Activated CD4-positive, alpha-beta T cell treated with anti-CD3 and anti-CD28 coated beads, Interleukin-2, amount 50 U/mL, for 16 hours (primary cell): ENCODE measurements around the gene GALM.
A peak's percentile ranks its signal among the peaks of the same experiment; 100 is the strongest.
"Not testable (repeated sequence)": the region's sequence is repeated elsewhere in the genome, so short reads cannot be mapped to it uniquely, and the experiment has no call there.

ENCODE experiments used
- DNase-seq: peaks from one replicate; pipeline ENCODE4 v3.0.0-alpha.2; 2020

The GALM gene

DNA sequence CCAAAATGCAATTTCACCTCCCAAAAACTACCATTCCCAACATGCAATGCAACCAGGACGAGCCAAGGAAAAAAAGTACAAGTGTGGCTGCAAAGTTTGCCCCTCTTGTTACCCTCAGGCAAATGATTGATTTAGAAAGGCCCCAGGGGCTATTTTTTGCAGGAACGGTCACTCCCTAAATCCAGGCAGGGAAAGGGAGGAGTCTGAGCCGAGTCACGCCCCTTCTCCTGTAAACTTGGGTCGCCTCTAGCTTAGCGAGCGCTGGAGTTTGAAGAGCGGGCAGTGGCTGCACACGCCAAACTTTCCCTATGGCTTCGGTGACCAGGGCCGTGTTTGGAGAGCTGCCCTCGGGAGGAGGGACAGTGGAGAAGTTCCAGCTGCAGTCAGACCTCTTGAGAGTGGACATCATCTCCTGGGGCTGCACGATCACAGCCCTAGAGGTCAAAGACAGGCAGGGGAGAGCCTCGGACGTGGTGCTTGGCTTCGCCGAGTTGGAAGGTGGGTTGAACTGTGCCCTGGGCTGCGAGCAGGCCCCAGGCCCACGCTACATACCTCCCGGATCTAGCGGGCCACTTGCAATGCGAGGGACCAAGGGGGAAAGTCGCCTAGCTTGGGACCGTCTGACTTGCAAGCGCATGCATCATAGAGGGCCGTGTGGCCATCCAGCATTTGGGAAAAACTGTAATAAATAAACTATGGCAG is at the start of gene GALM:
Gene GALM (plus strand): TSS at position 261 of the 702 bp plus-strand sequence. CDS start 48 bp downstream, at position 309.
- DNase-seq: peak; percentile 89

DNA sequence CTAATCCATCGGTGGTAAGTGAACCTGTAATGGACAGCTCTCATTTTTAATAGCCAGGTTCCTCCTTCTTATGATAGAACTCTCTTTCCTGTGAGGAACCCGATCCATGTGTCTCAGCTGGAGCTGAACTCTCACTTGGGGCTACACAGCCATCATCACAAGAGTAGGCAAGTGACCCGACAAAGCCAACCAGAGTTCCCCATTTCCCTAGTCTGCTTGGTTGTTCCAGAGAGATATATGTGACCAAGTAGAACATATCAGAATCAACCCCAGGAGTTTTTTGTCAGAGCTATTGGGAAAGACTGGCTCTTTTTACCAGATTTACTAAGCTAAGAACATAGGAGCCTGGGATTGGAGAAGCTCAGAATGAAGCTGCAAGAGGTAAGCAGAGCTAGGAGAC is 48.6 kb upstream of the GALM start:
- no peak for DNase-seq

DNA sequence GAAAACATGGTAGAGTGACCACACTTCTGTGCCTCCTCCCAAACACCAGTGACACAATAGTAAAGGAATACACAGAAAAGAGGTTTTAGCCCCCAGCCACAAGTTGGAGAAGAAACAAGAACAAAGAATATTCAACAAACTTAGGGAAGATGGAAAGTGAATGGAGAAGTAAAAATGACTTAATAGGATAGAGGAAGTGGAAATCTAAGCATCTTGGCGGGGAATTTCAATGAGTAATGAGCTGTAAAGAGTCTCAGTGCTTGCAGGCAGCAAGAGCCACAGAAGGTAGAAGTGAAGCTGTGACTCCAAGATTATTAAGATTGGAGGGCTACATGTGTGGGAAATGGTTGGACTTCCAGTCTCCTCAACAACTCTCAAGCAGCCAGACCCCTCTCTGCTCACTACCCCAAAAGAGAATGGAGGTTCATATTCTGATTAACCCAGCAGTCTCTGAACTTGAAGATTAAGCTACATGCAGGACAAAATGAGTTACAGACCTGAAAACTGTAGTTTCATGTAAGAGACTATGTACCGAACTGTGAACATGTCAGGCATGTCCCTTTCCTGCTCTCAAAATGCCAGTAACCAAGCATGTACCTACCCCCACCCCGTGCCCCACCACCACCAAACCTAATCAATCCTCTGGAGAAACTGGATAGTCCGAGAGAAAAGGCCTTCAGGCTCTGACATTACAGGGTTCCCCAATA is 46.3 kb upstream of the GALM start:
- no peak for DNase-seq

DNA sequence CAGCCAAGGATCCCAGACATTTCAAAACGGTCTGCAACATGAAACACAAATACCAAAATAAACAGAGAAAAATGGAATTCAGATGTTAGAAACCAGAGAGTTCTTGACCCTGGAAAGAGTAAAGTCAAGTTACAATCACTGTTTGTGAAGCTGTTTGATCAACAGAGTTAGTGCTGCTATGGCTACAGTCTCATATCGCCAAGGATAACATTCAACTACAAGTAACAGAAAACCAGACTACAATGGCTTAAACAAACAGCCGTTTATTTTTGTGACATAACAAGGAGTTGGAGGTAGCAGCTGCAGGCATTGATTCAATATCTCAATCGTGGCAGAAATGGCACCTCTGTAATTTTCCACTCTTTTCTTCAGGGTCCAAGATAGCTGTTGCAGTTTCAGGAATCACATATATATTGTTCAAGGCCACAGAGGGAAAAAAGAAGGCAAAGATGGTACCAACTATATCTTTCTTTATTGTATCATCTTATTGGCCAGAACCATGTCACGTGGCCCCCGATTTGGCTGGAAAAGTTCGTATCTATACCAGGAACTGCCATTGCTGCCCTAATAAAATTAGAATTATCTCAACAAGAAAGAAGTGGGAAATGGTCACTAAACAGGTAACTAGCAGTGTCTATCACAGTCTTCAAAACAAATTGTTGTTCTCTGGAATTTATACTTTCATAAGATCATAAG is 45.5 kb upstream of the GALM start:
- DNase-seq: no peak

DNA sequence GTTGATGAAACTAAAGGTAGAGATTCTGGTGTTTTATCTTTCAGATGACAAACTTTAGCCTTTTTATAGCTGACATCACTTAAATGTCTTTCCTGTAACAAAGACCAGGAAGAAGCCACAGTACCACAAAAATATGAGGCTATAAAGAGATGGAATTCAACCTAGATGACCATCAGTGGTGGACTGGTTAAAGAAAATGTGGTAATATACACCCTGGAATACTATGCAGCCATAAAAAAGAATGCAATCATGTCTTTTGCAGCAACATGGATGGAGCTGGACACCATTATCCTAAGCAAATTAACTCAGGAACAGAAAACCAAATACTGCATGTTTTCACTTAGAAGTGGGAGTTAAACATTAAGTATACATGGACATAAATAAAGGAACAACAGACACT is 44.9 kb upstream of the GALM start:
- no peak for DNase-seq

DNA sequence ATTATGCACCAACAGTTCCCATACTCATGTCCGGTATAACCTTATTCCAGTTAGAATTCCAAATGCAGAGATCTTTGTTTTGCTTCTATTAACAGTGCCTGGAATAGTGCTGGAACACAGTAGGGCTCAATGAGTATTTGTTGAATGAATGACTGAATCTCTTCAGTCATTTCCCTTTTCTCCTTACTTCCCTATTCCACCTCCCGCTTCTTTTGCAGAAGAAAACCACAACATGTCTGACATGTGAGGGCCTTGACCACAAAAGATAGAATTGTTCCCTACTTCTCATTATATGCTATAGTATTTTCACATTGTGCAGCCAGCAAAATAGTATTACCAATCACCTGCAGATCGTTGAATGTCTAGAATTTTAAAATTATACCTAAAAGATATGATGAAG is 43.7 kb upstream of the GALM start:
- no peak for DNase-seq

DNA sequence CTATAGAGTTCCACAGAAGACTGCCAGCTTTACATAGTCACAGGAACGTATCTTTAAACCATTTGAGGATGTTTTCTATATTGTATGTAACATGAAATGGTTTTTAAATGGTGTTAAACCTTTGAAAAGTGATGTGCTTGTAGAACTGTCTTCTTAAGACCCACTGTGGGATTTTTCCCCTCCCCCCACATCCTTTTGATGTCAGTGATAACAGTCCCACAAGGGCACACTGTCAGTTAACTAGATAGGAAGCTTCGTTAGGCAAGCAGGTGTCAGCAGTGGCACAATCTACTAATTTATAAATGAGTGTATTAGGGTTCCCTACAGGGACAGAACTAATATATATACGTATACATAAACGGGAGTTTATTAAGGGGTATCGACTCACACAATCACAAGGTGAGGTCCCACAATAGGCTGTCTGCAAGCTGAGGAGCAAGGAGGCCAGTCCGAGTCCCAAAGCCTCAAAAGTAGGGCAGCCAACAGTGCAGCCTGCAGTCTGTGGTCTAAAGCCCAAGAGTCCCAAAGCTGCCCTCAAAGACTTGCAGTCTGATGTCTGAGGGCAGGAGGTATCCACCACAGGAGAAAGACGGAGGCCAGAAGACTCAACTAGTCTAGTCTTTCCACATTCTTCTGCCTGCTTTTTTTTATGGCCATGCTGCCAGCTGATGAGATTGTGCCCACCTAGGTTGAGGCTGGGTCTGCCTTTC is 39.4 kb upstream of the GALM start:
- peak; percentile 69 for DNase-seq

DNA sequence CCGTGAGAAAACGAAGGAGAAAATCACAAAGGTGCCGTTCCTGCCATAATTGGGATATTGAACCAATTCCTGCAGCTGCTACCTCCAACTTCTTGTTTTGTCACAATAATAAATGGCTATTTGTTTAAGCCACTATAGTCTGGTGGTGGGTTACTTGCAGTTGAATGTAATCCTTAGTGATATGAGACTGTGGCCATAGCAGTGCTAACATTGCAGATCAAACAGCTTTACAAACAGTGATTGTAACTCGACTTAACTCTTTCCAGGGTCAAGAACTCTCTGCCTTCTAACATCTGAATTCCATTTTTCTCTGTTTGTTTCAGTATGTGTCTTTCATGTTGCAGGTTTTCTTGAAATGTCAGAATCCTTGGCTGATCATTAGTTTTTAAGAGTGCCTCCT is 38.5 kb upstream of the GALM start:
- no peak for DNase-seq

DNA sequence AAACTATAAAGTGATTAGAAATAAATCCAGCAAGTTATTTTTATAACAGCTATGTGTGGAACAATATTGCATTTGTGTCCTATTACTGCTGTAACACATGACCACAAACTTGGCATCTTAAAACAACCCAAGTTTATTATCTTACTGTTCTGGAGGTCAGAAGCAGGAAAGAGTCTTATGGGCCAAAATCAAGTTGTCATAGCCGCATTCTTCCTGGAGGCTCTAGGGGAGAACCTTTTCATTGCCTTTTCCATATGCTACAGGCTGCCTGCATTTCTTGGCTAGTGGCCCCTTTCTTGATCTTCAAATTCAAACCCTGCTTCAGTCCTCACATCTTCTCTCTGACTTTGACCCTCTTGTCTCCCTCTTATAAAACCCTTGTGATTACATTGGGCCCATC is 36.2 kb upstream of the GALM start:
- DNase-seq: no peak

DNA sequence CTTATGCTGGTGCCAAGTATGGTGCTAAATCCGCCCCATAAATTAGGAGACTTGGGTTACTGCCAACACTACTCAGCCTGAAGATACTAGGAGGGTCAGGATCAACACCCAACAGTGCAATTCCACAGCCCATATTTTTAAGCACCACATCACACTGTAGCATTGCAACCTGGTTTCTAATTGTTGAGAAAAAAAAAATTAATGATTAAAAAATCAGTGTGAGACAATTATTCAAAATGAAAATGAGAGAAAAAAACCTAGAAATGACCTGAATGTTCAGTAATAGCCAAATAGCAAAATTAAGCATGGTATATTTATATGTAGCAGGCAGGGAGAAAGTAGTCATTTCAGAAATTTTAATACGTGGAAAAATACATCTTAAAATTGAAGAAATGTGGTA is 33.9 kb upstream of the GALM start:
- no peak for DNase-seq

DNA sequence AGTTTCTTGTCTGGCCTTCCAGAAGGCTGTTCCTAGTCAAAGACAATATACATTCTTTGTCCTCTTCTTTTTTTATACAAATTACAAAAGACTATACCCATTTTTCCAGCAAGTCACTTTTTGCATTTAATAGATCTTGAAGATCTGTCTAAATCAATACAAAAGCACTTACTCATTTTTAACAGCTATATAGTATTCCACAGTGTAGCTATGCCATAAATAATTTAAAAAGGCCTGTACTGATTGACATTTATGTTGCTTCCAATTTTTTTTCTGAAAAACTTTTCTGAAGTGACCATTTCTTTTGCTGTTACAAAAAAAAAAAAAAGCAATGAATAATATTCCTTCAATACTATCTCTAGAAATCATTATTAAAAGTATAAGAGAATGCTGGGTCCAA is 32.9 kb upstream of the GALM start:
- DNase-seq: no peak

DNA sequence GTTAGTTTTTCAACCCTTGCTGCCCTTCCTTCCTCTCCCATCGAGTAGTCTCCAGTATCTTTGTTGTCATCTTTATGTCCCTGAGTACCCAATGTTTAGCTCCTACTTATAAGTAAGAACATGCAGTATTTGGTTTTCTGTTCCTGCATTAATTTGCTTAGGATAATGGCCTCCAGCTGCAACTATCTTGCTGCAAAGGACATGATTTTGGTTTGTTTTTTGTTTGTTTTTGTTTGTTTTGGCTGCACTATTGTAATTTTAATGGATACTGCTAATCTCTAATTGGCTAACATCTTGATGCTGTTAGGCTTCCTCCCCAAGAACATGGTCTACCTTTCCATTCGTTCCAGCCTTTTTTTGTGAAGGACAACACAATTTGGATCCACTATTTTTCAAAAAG is 32.0 kb upstream of the GALM start:
- no peak for DNase-seq

DNA sequence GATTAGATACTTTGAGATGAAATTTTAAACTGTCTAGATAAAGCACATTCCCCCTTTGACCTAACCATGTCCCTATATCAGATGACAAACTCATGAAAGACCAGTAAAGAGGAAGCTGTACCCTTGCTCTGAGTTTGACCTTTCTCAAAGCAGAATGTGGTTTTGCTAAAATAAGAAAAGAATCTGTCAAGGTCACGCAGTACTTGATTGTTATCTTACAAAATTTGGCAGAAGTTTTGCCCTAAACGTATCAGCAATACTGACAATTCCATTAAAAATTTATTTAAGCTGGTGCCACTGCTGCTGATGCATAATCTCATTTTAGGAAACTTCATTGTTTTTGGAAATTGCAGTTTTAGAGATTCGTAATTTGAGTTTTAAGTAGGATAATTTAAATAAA is 31.2 kb upstream of the GALM start:
- DNase-seq: no peak

DNA sequence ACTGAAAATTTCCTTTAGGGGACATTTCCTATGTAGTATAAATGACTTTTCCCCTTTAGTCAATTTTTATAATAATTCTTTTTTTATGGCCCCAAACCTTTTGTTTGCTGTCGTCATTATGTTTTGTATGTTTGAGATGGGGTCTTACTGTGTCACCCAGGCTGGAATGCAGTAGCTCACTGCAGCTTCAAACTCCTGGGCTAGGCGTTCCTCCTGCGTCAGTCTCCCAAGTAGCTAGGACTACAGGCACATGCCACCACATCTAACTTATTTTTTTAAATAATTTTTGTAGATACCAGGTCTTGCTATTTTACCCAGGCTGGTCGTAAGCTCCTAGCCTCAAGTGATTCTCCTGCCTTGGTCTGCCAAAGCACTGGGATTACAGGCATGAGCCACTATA is 30.8 kb upstream of the GALM start:
- DNase-seq: no peak

DNA sequence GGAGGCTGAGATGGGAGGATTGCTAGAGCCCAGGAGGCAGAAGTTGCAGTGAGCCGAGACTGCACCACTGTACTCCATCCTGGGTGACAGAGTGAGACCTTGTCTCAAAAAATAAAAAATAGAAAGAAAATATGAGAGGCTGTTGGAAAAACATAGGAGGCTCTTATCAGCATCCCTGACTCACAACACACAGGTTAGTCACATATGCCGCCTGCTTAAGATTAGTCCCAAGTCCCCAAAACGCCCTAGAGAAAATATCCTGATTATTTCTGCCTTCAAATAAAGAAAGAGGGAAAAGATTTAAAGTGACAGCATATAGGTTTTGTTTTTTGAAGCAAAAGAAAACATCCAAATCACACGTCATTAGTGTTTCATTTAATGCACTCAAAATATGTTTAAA is 29.8 kb upstream of the GALM start:
- DNase-seq: no peak

DNA sequence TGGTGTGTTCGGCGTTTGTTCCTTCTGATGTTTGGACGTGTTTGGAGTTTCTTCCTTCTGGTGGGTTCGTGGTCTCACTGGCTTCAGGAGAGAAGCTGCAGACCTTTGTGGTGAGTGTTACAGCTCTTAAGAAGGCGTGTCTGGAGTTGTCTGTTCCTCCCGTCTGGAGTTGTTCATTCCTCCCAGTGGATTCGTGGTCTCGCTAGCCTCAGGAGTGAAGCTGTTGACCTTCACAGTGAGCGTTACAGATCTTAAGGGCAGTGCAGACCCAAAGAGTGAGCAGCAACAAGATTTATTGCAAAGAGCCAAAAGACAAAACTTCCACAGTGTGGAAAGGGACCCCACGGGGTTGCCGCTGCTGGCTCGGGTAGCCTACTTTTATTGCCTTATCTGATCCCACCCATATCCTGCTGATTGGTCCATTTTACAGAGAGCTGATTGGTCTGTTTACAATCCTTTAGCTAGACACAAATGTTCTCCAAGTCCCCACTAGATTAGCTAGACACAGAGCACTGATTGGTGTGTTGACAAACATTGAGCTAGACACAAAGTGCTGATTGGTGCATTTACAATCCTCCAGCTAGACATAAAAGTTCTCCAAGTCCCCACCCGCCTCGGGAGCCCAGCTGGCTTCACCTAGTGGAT is 23.4 kb upstream of the GALM start:
- DNase-seq: not testable (repeated sequence)

DNA sequence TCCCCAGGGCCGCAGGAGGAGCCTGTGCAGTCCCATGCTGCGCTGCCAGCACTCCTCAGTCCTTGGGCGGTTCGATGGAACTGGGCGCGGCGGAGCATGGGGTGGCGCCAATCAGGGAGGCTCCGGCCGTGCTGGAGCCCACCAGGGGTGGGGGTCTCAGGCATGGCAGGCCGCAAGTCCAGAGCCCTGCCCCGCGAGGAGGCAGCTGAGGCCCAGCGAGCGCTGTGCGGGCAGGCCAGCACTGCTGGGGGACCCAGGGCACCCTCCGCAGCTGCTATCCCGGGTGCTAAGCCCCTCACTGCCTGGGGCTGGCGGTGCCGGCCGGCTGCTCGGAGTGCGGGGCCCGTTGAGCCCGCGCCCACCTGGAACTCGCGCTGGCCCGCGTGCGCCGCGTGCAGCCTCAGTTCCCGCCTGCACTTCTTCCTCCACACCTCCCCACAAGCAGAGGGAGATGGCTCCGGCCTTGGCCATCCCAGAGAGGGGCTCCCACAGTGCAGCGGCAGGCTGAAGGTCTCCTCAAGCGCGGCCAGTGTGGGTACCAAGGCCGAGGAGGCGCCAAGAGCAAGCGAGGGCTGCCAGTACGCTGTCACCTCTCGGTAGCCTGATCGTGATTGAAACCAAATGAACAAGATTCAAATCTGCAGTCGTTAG is 22.8 kb upstream of the GALM start:
- DNase-seq: no peak

DNA sequence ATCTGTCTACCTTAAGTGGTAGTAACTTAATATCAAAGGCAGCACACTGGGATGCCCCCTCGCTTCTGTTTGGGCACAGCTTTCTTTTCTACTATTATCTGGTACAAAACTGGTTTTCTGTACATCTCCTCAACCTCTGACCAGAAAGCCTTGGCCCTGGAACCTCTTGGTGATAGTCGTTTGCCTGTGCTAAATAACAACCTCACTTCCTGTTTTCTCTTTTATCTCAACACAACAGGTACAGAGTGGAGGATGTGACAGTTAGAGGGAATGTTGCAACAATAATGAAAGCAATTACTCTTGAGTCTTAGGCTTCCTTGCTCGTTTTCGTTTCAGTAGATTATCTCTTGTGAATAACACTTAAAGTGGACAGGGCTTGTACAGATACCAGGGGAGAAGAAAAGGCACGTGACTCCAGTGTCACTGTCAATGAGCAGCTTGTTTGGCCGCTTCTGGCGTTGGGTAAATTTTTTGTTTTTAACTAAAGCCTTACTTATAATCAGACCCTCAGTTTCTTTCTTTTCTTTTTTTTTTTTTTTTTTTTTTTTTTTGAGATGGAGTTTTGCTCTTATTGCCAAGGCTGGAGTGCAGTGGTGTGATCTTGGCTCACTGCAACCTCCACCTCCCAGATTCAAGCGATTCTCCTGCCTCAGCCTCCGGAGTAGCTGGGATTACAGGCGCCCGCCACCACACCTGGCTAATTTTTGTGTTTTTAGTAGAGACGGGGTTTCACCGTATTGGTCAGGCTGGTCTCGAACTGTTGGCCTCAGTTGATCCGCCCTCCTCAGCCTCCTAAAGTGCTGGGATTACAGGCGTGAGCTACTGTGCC is 22.0 kb upstream of the GALM start:
- peak; percentile 73 for DNase-seq

DNA sequence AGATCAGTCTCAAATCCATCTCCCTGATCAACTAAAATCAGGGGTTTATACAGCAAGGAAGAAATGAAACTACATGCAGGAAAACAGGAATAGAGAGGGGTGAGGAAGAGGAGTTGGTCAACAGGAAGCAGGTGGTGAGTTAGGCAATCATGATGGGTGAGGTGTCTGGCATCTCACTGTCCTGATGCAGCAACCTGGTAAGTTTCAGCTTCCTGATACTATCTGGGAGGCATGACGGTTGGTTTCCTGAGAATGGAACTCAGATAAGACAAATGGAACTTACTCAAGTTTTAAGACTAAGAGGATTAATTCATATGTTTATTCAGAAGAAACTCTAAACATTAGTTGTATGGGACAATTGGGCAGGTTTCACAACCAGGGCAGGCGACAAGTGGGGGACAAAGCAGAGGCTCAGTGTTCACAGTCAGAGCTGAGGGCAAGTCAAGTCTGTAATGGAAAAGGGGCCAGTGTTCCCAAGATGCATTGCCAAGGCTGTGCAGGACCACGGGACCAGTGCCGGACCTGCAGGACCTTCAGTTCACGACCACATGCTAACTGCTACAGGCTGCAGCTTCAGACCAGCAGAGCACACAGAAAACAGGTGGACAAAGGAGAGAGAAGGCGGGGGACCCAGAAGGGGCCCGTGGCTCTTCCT is 17.7 kb upstream of the GALM start:
- peak; percentile 70 for DNase-seq

DNA sequence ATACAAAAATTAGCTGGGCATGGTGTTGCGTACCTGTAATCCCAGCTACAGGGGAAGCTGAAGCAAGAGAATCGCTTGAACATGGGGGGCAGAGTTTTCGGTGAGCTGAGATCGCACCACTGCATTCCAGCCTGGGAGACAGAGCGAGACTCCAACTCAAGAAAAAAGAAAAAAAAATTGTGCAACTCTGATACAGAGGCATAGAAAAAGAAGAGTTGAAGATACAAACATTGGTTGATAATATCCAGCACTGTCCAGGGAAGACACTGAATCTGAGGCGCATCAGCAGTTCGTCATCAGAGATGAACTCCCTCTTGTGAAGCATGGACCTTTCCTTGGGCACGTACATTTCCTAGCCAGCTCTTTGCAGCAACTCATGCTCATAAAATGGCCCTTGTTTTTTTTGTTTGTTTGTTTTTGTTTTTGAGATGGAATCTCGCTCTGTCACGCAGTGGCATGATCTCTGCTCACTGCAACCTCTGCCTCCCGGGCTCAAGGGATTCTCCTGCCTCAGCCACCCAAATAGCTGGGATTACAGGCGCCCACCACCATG is 16.7 kb upstream of the GALM start:
- no peak for DNase-seq

DNA sequence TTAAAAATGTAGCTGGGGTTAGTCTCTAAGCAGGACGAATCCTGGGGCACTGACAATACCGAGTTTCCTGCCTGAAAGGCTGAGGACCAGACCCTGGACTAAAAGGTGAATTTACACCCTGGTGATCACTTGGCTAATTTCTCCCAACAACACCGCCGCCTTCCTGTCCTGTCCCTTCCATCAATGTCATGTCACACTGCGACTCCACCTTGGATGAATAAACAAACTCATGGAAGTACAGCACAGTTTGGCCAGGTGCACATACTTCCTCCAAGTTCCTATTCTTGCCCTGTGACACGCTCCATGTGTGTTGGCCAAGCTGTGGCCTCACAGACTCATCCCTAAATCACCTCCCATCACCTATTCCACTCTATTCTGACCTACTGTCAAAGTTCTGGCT is 15.9 kb upstream of the GALM start:
- no peak for DNase-seq
